ENCODE results near the gene NOTCH2.

GRCh38 chr1:119871881-119872280 is 197.6 kb downstream of the NOTCH2 start:
- TF ChIP-seq CTCF (IDR thresholded peaks at IDR 0.05) = no peak
- no peak for TF ChIP-seq POLR2A (IDR thresholded peaks at IDR 0.05)
- TF ChIP-seq POLR2AphosphoS5 (IDR thresholded peaks at IDR 0.05) = no peak
